ENCODE measurements around the gene MRPL41. TPM values are rescaled to one million over a fixed set of nuclear protein-coding genes. Genes with fewer than 3 reads are reported as not detected.
"Not testable (repeated sequence)": the region's sequence is repeated elsewhere in the genome, so short reads cannot be mapped to it uniquely, and the experiment has no call there.

MRPL41 gene
- total RNA-seq, 1 experiment from 2014 or later = 66.6 TPM

- Histone ChIP-seq H3K36me3 (ENCODE audit: insufficient read depth, low read length, poor library complexity, severe bottlenecking) (peaks cover 25% of the 10 kb centered on the region), H3K9me3 (ENCODE audit: low read depth, low read length, poor library complexity, severe bottlenecking) (no peaks in the 10 kb centered on the region), H3K27ac (ENCODE audit: low read depth, low read length, poor library complexity, severe bottlenecking) (no peak overlapping the region), H3K4me3 (ENCODE audit: low read depth, low read length, poor library complexity, severe bottlenecking) (no peak overlapping the region), H3K27me3 (replicated peaks; ENCODE audit: insufficient read depth, low read depth, low read length, poor library complexity) (no peaks in the 10 kb centered on the region), H3K4me1 (ENCODE audit: insufficient read depth, low read length, poor library complexity, severe bottlenecking) (no peaks in the 10 kb centered on the region)
- ChIA-PET CTCF (no interaction called here), POLR2A (ENCODE audit: low non-redundant PET) (no interaction called here)
- intact Hi-C loops (cut with micrococcal nuclease; ENCODE audit: unreplicated experiment) = no loop called here
- BruUV-seq (replicated peaks) = no TSS peak
- DNase-seq (ENCODE audit: low spot score) = no peak
- TF ChIP-seq EZH2 (IDR thresholded peaks at IDR 0.05; ENCODE audit: borderline replicate concordance, low read depth, low read length, poor library complexity, severe bottlenecking) = no peak
- no peak for TF ChIP-seq CTCF (conservative IDR thresholded peaks at IDR 0.05; ENCODE audit: low read depth, low read length)
These were observed 12.5 kb downstream of the MRPL41 start for GRCh38 chr9:137564134-137564533.

- no peak for TF ChIP-seq EZH2 (IDR thresholded peaks at IDR 0.05; ENCODE audit: borderline replicate concordance, low read depth, low read length, poor library complexity, severe bottlenecking)
- CTCF ChIA-PET = no interaction called here
- H3K27ac ChIP-seq (ENCODE audit: low read depth, low read length, poor library complexity, severe bottlenecking) = no peak overlapping the region
- no TSS peak for BruUV-seq (replicated peaks)
- H3K4me3 ChIP-seq (ENCODE audit: low read depth, low read length, poor library complexity, severe bottlenecking) = no peak overlapping the region
- no peaks in the 10 kb centered on the region for H3K9me3 ChIP-seq (ENCODE audit: low read depth, low read length, poor library complexity, severe bottlenecking)
- POLR2A ChIA-PET (ENCODE audit: low non-redundant PET) = no interaction called here
- H3K4me1 ChIP-seq (ENCODE audit: insufficient read depth, low read length, poor library complexity, severe bottlenecking) = no peaks in the 10 kb centered on the region
- no peak for DNase-seq (ENCODE audit: low spot score)
- H3K27me3 ChIP-seq (replicated peaks; ENCODE audit: insufficient read depth, low read depth, low read length, poor library complexity) = no peaks in the 10 kb centered on the region
- intact Hi-C loops (cut with micrococcal nuclease; ENCODE audit: unreplicated experiment) = no loop called here
- peaks cover 24% of the 10 kb centered on the region for H3K36me3 ChIP-seq (ENCODE audit: insufficient read depth, low read length, poor library complexity, severe bottlenecking)
These were observed 13.2 kb downstream of the MRPL41 start for GRCh38 chr9:137564817-137565411.

- H3K9me3 ChIP-seq (ENCODE audit: low read depth, low read length, poor library complexity, severe bottlenecking); intact Hi-C loops (cut with micrococcal nuclease; ENCODE audit: unreplicated experiment); BruUV-seq (replicated peaks); H3K27ac ChIP-seq (ENCODE audit: low read depth, low read length, poor library complexity, severe bottlenecking); DNase-seq (ENCODE audit: low spot score); CTCF ChIA-PET; H3K27me3 ChIP-seq (replicated peaks; ENCODE audit: insufficient read depth, low read depth, low read length, poor library complexity); POLR2A ChIA-PET (ENCODE audit: low non-redundant PET); H3K4me3 ChIP-seq (ENCODE audit: low read depth, low read length, poor library complexity, severe bottlenecking); H3K4me1 ChIP-seq (ENCODE audit: insufficient read depth, low read length, poor library complexity, severe bottlenecking): not testable (repeated sequence)
- peaks cover 25% of the 10 kb centered on the region for H3K36me3 ChIP-seq (ENCODE audit: insufficient read depth, low read length, poor library complexity, severe bottlenecking)
These were observed 16.8 kb downstream of the MRPL41 start for GRCh38 chr9:137568445-137568844.

GRCh38 chr9:137569609-137570203, 18.0 kb downstream of the MRPL41 start:
- no peaks in the 10 kb centered on the region for H3K9me3 ChIP-seq (ENCODE audit: low read depth, low read length, poor library complexity, severe bottlenecking)
- H3K27ac ChIP-seq (ENCODE audit: low read depth, low read length, poor library complexity, severe bottlenecking) = no peak overlapping the region
- CTCF ChIA-PET = no interaction called here
- POLR2A ChIA-PET (ENCODE audit: low non-redundant PET) = no interaction called here
- DNase-seq (ENCODE audit: low spot score) = no peak
- intact Hi-C loops (cut with micrococcal nuclease; ENCODE audit: unreplicated experiment) = no loop called here
- H3K27me3 ChIP-seq (replicated peaks; ENCODE audit: insufficient read depth, low read depth, low read length, poor library complexity) = no peaks in the 10 kb centered on the region
- no TSS peak for BruUV-seq (replicated peaks)
- H3K4me1 ChIP-seq (ENCODE audit: insufficient read depth, low read length, poor library complexity, severe bottlenecking) = no peaks in the 10 kb centered on the region
- no peak overlapping the region for H3K4me3 ChIP-seq (ENCODE audit: low read depth, low read length, poor library complexity, severe bottlenecking)
- H3K36me3 ChIP-seq (ENCODE audit: insufficient read depth, low read length, poor library complexity, severe bottlenecking) = peaks cover 26% of the 10 kb centered on the region
- TF ChIP-seq EZH2 (IDR thresholded peaks at IDR 0.05; ENCODE audit: borderline replicate concordance, low read depth, low read length, poor library complexity, severe bottlenecking) (no peak), CTCF (conservative IDR thresholded peaks at IDR 0.05; ENCODE audit: low read depth, low read length) (no peak)

Measured in A673 (cell line).